HepG2 (cell line): ENCODE results near the gene BTBD7. TPM values are rescaled to one million over a fixed set of nuclear protein-coding genes. Genes with fewer than 3 reads are reported as not detected.

Source experiments
- ATAC-seq: fragments of 200-7000 bp; cut with Tn5 transposase; 3 replicates; pipeline ENCODE4 v1.9.1; 2020; ENCODE audit warnings: mild to moderate bottlenecking, moderate library complexity
- BruUV-seq: library from RNA; stranded (reverse); fragments of 400-500 nt; replicated peaks from 2 replicates; lab custom pipeline; 2021; lab: Mats Ljungman, UMichigan
- CTCF ChIA-PET: fragments of 300-600 bp; formaldehyde crosslinking; extraction: SDS; loops from one replicate; lab custom pipeline; 2021; ENCODE audit warnings: low total read pairs, inconsistent platforms, low intra/inter-chr PET ratio; lab: Yijun Ruan, JAX
- POLR2A ChIA-PET: fragments of 350-600 bp; sonication (Branson Sonifier 250); formaldehyde crosslinking; loops from one replicate; lab custom pipeline; 2020; ENCODE audit warnings: antibody characterized with exemption, inconsistent platforms; lab: Yijun Ruan, JAX
- DNase-seq: peaks from one replicate; pipeline ENCODE4 v3.0.0-alpha.2; 2015; ENCODE audit warnings: low spot score
- FAIRE-seq: peaks from 3 replicates; lab custom pipeline; 2011; peaks lifted over from hg19 to GRCh38; lab: Jason Lieb, UNC
- H2AFZ ChIP-seq: one replicate; pipeline ENCODE4 v1.6.1; 2011; ENCODE audit warnings: low read length, inconsistent platforms
- H3K27ac ChIP-seq: fragments of 300-600 bp; 3 replicates; pipeline ENCODE4 v1.8.0; 2011; ENCODE audit warnings: mixed run types, mild to moderate bottlenecking, mixed read lengths, low read length, inconsistent platforms; ENCODE audit not compliant: insufficient read depth; ENCODE audit errors: extremely low read length
- H3K27me3 ChIP-seq, 2 experiments: fragments of 200-600 bp in 1 of 2; 2 replicates in 1 of 2; 3 replicates in 1 of 2; pipeline versions ENCODE4 v1.6.0 to v1.8.0; 2011; ENCODE audit warnings: low read length in 2 of 2, mild to moderate bottlenecking in 2 of 2, moderate library complexity in 2 of 2, inconsistent platforms in 1 of 2; ENCODE audit not compliant: insufficient read depth in 2 of 2, control insufficient read depth in 1 of 2
- H3K36me3 ChIP-seq, 2 experiments: fragments of 200-600 bp in 1 of 2; replicated peaks in 1 of 2; 2 replicates in 1 of 2; 3 replicates in 1 of 2; pipeline versions ENCODE4 v1.5.1 to v1.8.0; 2011; ENCODE audit warnings: low read length in 2 of 2, inconsistent platforms in 1 of 2; ENCODE audit not compliant: insufficient read depth in 2 of 2, control insufficient read depth in 1 of 2
- H3K4me1 ChIP-seq: 2 replicates; pipeline ENCODE4 v1.5.1; 2012; ENCODE audit warnings: low read length, inconsistent platforms; ENCODE audit not compliant: insufficient read depth
- H3K4me2 ChIP-seq: 2 replicates; pipeline ENCODE4 v1.6.0; 2011; ENCODE audit warnings: low read depth, low read length, inconsistent platforms
- H3K4me3 ChIP-seq, 3 experiments: fragments of 200-600 bp in 1 of 3; sonication (generic), shearing (Covaris generic) in 1 of 3; replicated peaks in 1 of 3; 2 replicates each; pipeline ENCODE4 v1.5.1; 2011 to 2016; ENCODE audit warnings: low read length in 3 of 3, inconsistent platforms in 2 of 3, low read depth in 2 of 3, mild to moderate bottlenecking in 2 of 3, control low read depth in 1 of 3, mixed read lengths in 1 of 3; ENCODE audit not compliant: insufficient read depth in 1 of 3
- H3K79me2 ChIP-seq: one replicate; pipeline ENCODE4 v1.6.1; 2011; ENCODE audit warnings: low read length, inconsistent platforms; ENCODE audit not compliant: insufficient read depth
- H3K9ac ChIP-seq: 2 replicates; pipeline ENCODE4 v1.6.0; 2011; ENCODE audit warnings: mild to moderate bottlenecking, low read depth, low read length, inconsistent platforms; ENCODE audit not compliant: insufficient read depth
- H3K9me3 ChIP-seq: 2 replicates; pipeline ENCODE4 v1.5.1; 2012; ENCODE audit warnings: mild to moderate bottlenecking, low read length
- H4K20me1 ChIP-seq: 2 replicates; pipeline ENCODE4 v1.6.0; 2011; ENCODE audit warnings: inconsistent platforms, mild to moderate bottlenecking, low read length, moderate library complexity; ENCODE audit not compliant: insufficient read depth
- FOXA3 ChIP-seq: IDR thresholded peaks from 2 replicates; pipeline ENCODE4 v1.6.1; 2016; ENCODE audit warnings: missing genetic modification reagents, missing compliant biosample characterization
- HINFP ChIP-seq: sonication (generic); formaldehyde crosslinking; IDR thresholded peaks from 2 replicates; pipeline ENCODE4 v1.4.0; 2020; ENCODE audit warnings: low read depth, mild to moderate bottlenecking, missing genetic modification reagents
- KLF13 ChIP-seq: sonication (generic); formaldehyde crosslinking; IDR thresholded peaks from 2 replicates; pipeline ENCODE4 v1.4.0; 2020; ENCODE audit warnings: mild to moderate bottlenecking, missing genetic modification reagents
- MAFK ChIP-seq, 2 experiments: IDR thresholded peaks in 1 of 2; conservative IDR thresholded peaks in 1 of 2; 2 replicates each; pipeline ENCODE4 v1.6.1; 2011; ENCODE audit warnings: improper control_type of control experiment in 2 of 2, low read length in 2 of 2
- PPARG ChIP-seq: conservative IDR thresholded peaks from 2 replicates; pipeline ENCODE4 v1.6.1; 2016; ENCODE audit warnings: missing biosample characterization, missing genetic modification reagents
- RXRB ChIP-seq: IDR thresholded peaks from 2 replicates; pipeline ENCODE4 v1.6.1; 2016; ENCODE audit warnings: borderline replicate concordance, missing genetic modification reagents, missing compliant biosample characterization
- ZNF563 ChIP-seq: sonication (generic); formaldehyde crosslinking; IDR thresholded peaks from 2 replicates; pipeline ENCODE4 v1.8.0; 2022; ENCODE audit warnings: mild to moderate bottlenecking, moderate library complexity, missing genetic modification reagents
- WGBS: methylation state at CpG from one replicate; pipeline ENCODE4 v1.1.6; 2017; ENCODE audit warnings: low lambda C conversion rate; 5-methylcytosine and 5-hydroxymethylcytosine counted together
- in situ Hi-C: cut with HindIII; loops from 2 replicates; pipeline ENCODE4 v1.10.0; 2017; ENCODE audit warnings: low pct_unique_long_range_greater_than_20kb; ENCODE audit not compliant: extremely low pct_ligation_motif_present
- intact Hi-C: fragments of 100-400 bp; cut with micrococcal nuclease; formaldehyde crosslinking; loops from one replicate; pipeline ENCODE4 v1.10.0; 2022; ENCODE audit not compliant: unreplicated experiment
- polyA plus RNA-seq, 8 experiments: library from polyadenylated mRNA; depleted of rRNA in 3 of 8; stranded (reverse) in 7 of 8; unstranded in 1 of 8; fragments of >200 nt; fragmentation: Illumina TruSeq in 4 of 8; extraction: Trizol in 4 of 8; gene quantifications; 2 replicates each; pipeline versions ENCODE4 v1.2.1 to v1.2.3, GENCODE V29; 2011 to 2016; ENCODE audit warnings: low read depth in 4 of 8, missing spikeins in 1 of 8, mixed read lengths in 1 of 8; ENCODE audit not compliant: insufficient read depth in 1 of 8
- total RNA-seq, 5 experiments: library from RNA; depleted of rRNA; stranded (reverse); fragments of >200 nt; fragmentation: Illumina TruSeq; extraction: Trizol; gene quantifications; 2 replicates each; pipeline ENCODE4 v1.2.3, GENCODE V29; 2016; ENCODE audit warnings: low read depth in 1 of 5
- TF ChIP-seq, protein P1 (sequence below): sonication (generic); formaldehyde crosslinking; IDR thresholded peaks from 2 replicates; pipeline ENCODE4 v1.5.0; 2020; ENCODE audit warnings: missing genetic modification reagents

The BTBD7 gene
- total and polyA plus RNA-seq, 2 of the 13 experiments (the other 11 are each of a cell fraction or from before 2014, with no cell fraction given), result 11.6 to 15.2 TPM

GRCh38 chr14:93299866-93300265 is 33.0 kb downstream of the BTBD7 start:
- Histone ChIP-seq H3K4me2 (no peak overlapping the region), H3K4me3 (no peak overlapping the region), H3K4me1 (peaks cover 6% of the 10 kb centered on the region), H3K36me3 (no peaks in the 10 kb centered on the region), H3K9ac (no peak overlapping the region), H2AFZ (no peak overlapping the region), H4K20me1 (0 out of 2 replicates have a peak, but pooled peaks cover 11% of the 10 kb centered on the region), H3K27me3 (no peaks in the 10 kb centered on the region), H3K79me2 (peaks cover 29% of the 10 kb centered on the region), H3K27ac (no peak overlapping the region), H3K9me3 (no peaks in the 10 kb centered on the region)
- no peak for ATAC-seq
- intact Hi-C loops (no loop called here), in situ Hi-C loops (no loop called here)
- BruUV-seq, result no TSS peak
- WGBS, result 92% methylated on average over 6 of the region's 6 CpGs
- no peak for FAIRE-seq
- POLR2A ChIA-PET, result no interaction called here
- CTCF ChIA-PET, result no interaction called here
- TF ChIP-seq, protein P1, sequence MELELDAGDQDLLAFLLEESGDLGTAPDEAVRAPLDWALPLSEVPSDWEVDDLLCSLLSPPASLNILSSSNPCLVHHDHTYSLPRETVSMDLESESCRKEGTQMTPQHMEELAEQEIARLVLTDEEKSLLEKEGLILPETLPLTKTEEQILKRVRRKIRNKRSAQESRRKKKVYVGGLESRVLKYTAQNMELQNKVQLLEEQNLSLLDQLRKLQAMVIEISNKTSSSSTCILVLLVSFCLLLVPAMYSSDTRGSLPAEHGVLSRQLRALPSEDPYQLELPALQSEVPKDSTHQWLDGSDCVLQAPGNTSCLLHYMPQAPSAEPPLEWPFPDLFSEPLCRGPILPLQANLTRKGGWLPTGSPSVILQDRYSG (CRISPR knock-in tag), result no peak
- no peak for TF ChIP-seq PPARG (CRISPR knock-in tag)
- TF ChIP-seq RXRB (CRISPR knock-in tag), result no peak
- TF ChIP-seq ZNF563, result no peak
- no peak for TF ChIP-seq KLF13 (CRISPR knock-in tag)
- no peak for TF ChIP-seq HINFP
- TF ChIP-seq MAFK (conservative IDR thresholded peaks at IDR 0.05 in 1 of 2, IDR thresholded peaks at IDR 0.05 in 1 of 2; ENCODE audit: low read length in 2 of 2), result 0 out of 4 replicates have a peak, but pooled peaks of 1 of the 2 experiments have one; percentile 11
- no peak for TF ChIP-seq FOXA3
- no peak for DNase-seq
